Stomach smooth muscle (tissue), 2 donors: Measurements from ENCODE around the gene ZNF525.

ENCODE experiments used
- H3K27ac ChIP-seq: one replicate; pipeline ENCODE4 v1.7.0; 2013; ENCODE audit warnings: mild to moderate bottlenecking, low read length, inconsistent platforms
- H3K27me3 ChIP-seq, 2 donors: one replicate each; pipeline ENCODE4 v1.7.0; 2013; ENCODE audit warnings: low read length in 2 of 2; ENCODE audit not compliant: insufficient read depth in 2 of 2, control insufficient read depth in 1 of 2
- H3K36me3 ChIP-seq, 2 donors: one replicate each; pipeline ENCODE4 v1.7.0; 2013; ENCODE audit warnings: low read length in 2 of 2; ENCODE audit not compliant: control insufficient read depth in 2 of 2, insufficient read depth in 2 of 2
- H3K4me1 ChIP-seq: one replicate; pipeline ENCODE4 v1.7.0; 2013; ENCODE audit warnings: low read length; ENCODE audit not compliant: control insufficient read depth, insufficient read depth
- H3K4me3 ChIP-seq, 2 donors: one replicate each; pipeline ENCODE4 v1.7.0; 2013; ENCODE audit warnings: low read length in 2 of 2
- H3K9ac ChIP-seq, 2 donors: one replicate each; pipeline ENCODE4 v1.7.0; 2013; ENCODE audit warnings: low read length in 2 of 2, mild to moderate bottlenecking in 1 of 2
- H3K9me3 ChIP-seq, 2 donors: one replicate each; pipeline ENCODE4 v1.7.0; 2013; ENCODE audit warnings: low read length in 2 of 2; ENCODE audit not compliant: control insufficient read depth in 2 of 2
- donor health status: healthy.
- donor health status: Pancreatic carcinoma.

Gene ZNF525

DNA sequence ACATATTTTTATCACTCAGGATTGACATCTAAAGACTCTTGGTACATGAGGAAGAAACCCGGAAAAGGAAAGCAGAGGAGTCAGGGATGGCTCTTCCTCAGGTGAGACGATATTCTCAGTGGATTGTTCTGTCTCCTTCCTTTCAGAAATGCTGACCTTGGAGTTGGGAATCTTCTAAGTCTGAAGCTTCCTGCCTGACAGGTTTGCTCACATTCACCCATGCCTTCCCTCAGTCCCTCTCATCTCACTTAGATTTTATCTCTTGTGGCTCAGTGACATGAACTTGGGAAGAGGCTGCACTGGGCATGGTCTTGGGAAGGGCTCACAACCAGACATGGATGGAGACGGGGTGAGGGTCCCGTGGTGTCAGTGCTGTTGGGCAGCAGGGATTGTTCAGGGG lies 6.7 kb downstream of the ZNF525 start:
- no peak overlapping the region for H3K9ac ChIP-seq
- H3K36me3 ChIP-seq, result peaks cover 8 to 11% of the 10 kb centered on the region in 2 donors
- H3K27ac ChIP-seq, result no peak overlapping the region
- H3K27me3 ChIP-seq, result no peaks in the 10 kb centered on the region
- H3K4me3 ChIP-seq, result no peak overlapping the region
- no peaks in the 10 kb centered on the region for H3K9me3 ChIP-seq
- no peaks in the 10 kb centered on the region for H3K4me1 ChIP-seq

GRCh38 chr19:53374288-53374687 lies 8.8 kb downstream of the ZNF525 start:
- no peak overlapping the region for H3K27ac ChIP-seq
- H3K9ac ChIP-seq, result no peak overlapping the region
- H3K4me3 ChIP-seq, result no peak overlapping the region
- peaks cover 12 to 15% of the 10 kb centered on the region in 2 donors for H3K36me3 ChIP-seq
- no peaks in the 10 kb centered on the region for H3K4me1 ChIP-seq
- no peaks in the 10 kb centered on the region for H3K9me3 ChIP-seq
- H3K27me3 ChIP-seq, result no peaks in the 10 kb centered on the region

DNA sequence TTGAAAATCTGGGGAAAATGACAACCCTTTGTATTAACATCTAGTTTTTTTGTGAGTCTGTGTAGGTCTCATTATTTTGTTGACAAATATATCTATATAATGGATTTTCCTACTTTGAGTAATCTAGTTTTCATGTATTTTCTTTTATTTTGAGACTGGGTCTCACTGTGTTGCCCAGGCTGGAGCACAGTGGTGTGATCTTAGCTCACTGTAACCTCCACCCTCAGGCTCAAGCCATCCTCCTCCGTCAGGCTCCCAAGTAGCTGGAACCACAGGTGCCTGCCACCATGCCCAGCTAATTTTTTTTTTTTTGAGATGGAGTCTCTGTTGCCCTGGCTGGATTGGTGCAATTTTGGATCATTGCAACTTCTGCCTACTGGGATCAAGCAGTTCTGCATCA lies 9.2 kb downstream of the ZNF525 start:
- Histone ChIP-seq H3K4me1 (no peaks in the 10 kb centered on the region), H3K4me3 (no peak overlapping the region), H3K27me3 (no peaks in the 10 kb centered on the region), H3K27ac (no peak overlapping the region), H3K9ac (no peak overlapping the region), H3K36me3 (peaks cover 12 to 15% of the 10 kb centered on the region in 2 donors), H3K9me3 (no peaks in the 10 kb centered on the region)

GRCh38 chr19:53381376-53381775 lies 15.9 kb downstream of the ZNF525 start:
- H3K9ac ChIP-seq, result no peak overlapping the region
- peaks cover 13 to 24% of the 10 kb centered on the region in 2 donors for H3K36me3 ChIP-seq
- H3K27ac ChIP-seq, result no peak overlapping the region
- no peaks in the 10 kb centered on the region for H3K4me1 ChIP-seq
- no peak overlapping the region for H3K4me3 ChIP-seq
- no peaks in the 10 kb centered on the region for H3K9me3 ChIP-seq
- H3K27me3 ChIP-seq, result no peaks in the 10 kb centered on the region

DNA sequence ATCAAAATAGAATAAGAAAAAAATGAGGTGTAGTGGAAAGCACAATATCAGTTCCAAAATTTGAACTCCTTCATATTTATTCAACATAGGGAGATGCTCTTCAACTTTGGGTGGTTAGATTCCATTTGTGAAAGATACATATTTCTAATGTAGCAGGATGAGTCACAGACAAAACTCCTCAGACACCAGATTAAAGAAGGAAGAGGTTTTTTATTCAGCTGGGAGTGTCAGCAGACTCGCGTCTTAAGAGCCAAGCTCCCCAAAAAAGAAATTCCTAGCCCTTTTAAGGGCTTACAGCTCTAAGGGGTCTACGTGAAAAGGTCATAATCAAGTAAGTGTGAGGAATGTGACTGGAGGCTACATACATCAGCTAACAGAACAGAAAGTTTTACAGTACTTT lies 22.7 kb downstream of the ZNF525 start:
- no peak overlapping the region for H3K27ac ChIP-seq
- no peaks in the 10 kb centered on the region for H3K4me1 ChIP-seq
- H3K4me3 ChIP-seq, result no peak overlapping the region
- H3K9me3 ChIP-seq, result no peaks in the 10 kb centered on the region
- peaks cover 0 to 2% of the 10 kb centered on the region in 2 donors for H3K27me3 ChIP-seq
- H3K9ac ChIP-seq, result no peak overlapping the region
- H3K36me3 ChIP-seq, result peaks cover 0 to 2% of the 10 kb centered on the region in 2 donors

GRCh38 chr19:53388904-53389303 lies 23.4 kb downstream of the ZNF525 start:
- peaks cover 0 to 2% of the 10 kb centered on the region in 2 donors for H3K36me3 ChIP-seq
- H3K27me3 ChIP-seq, result peaks cover 0 to 2% of the 10 kb centered on the region in 2 donors
- no peak overlapping the region for H3K4me3 ChIP-seq
- H3K4me1 ChIP-seq, result no peaks in the 10 kb centered on the region
- H3K9me3 ChIP-seq, result no peaks in the 10 kb centered on the region
- H3K9ac ChIP-seq, result no peak overlapping the region
- no peak overlapping the region for H3K27ac ChIP-seq

- Histone ChIP-seq H3K36me3 (peaks cover 0 to 2% of the 10 kb centered on the region in 2 donors), H3K27me3 (peaks cover 0 to 2% of the 10 kb centered on the region in 2 donors), H3K4me3 (no peak overlapping the region), H3K9ac (no peak overlapping the region), H3K9me3 (no peaks in the 10 kb centered on the region), H3K4me1 (peaks cover 7% of the 10 kb centered on the region), H3K27ac (no peak overlapping the region)
Measured at GRCh38 chr19:53389571-53389970, 24.1 kb downstream of the ZNF525 start.

- Histone ChIP-seq H3K36me3 (peaks cover 0 to 2% of the 10 kb centered on the region in 2 donors), H3K9me3 (no peaks in the 10 kb centered on the region), H3K4me3 (no peak overlapping the region), H3K9ac (no peak overlapping the region), H3K4me1 (peaks cover 8% of the 10 kb centered on the region), H3K27ac (no peak overlapping the region), H3K27me3 (peaks cover 0 to 2% of the 10 kb centered on the region in 2 donors)
Measured at GRCh38 chr19:53389978-53390377, 24.5 kb downstream of the ZNF525 start.

DNA sequence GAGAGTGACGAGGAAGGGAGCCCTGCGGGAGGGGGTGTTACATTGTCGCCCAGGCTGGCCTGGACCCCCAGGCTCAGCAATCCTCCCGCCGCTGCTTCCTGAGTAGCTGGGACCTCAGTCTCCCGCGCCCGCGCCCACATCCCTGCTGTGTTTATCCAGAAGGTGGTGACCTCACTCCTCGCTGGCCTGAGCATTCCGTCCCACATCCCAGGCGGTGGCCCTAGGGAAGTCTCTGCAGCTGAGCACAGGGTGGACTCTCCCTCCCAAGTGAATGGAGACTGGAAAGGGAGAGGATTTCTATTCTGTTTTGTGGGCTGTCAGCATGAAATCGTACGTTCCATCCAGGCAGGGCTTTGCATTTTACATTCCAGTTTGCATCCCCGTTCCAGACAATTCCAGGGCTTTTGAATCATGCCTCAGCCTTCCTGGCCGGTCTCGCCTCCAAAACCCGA lies 29.0 kb downstream of the ZNF525 start:
- H3K27ac ChIP-seq, result peak overlapping the region; percentile 69
- H3K9ac ChIP-seq, result peak overlapping the region; percentile 70 to 82

DNA sequence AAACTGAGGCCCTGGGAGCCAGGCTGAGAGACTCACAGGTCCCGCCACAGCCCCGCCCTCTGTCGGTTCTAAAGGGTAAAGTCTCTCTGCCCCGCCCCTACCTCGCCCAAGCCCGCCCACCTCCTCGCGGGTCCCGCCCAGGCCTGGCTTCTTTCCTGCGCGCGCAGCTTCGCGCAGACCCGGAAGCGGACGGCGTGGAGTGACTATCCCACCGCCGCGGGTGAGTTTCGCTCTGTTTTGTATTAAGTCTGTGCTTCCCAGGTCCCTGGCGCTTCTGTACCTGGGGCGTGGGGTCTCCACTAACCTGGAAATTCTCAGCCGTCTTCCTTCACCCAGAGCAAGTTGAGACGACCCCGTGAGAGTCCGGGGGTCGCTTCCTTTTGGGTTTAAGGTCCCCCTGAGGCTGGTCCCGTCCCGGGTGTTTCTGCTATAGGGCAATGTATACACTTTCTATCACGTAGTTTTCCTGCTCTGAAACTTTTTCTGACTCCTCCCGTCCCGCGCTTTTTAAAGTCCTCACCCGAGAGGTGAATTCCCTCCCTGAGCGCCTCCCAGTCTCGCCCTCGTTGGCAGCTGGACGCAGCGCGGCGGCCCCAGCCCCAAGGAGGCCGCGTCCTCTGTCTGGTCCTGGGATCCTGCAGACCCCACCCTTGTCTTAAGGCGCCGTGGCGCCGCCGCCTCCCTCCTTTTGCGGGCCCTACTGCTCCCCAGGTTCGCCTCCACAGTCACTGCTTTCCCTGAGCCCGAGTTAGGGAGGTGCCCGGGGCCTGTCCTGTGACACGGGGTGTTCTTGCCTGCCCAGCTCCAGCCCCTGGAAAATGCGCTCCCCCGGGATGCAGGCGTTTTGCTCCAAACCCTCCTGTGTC lies 29.7 kb downstream of the ZNF525 start, which contains the start of gene ZNF765:
ZNF765 (plus strand) TSS at position 176 of the 866 bp plus-strand sequence. CDS start 2,867 bp downstream, outside the sequence.
- Histone ChIP-seq H3K36me3 (peaks cover 7 to 8% of the 10 kb centered on the region in 2 donors), H3K27ac (peak within 1 kb of the TSS; percentile 69)

More for the DNA sequence above, 29.0 kb downstream of the ZNF525 start:
- no peaks in the 10 kb centered on the region for H3K9me3 ChIP-seq
- peaks cover 3 to 4% of the 10 kb centered on the region in 2 donors for H3K36me3 ChIP-seq
- H3K27me3 ChIP-seq, result peaks cover 0 to 1% of the 10 kb centered on the region in 2 donors
- H3K4me1 ChIP-seq, result peaks cover 11% of the 10 kb centered on the region
- H3K4me3 ChIP-seq, result peak overlapping the region; percentile 87 to 88

More for the DNA sequence above, 29.7 kb downstream of the ZNF525 start, which contains the start of gene ZNF765:
- Histone ChIP-seq H3K9me3 (no peaks in the 10 kb centered on the region), H3K9ac (peak within 1 kb of the TSS; percentile 84 to 90), H3K27me3 (no peaks in the 10 kb centered on the region), H3K4me1 (peaks cover 11% of the 10 kb centered on the region), H3K4me3 (peak within 1 kb of the TSS; percentile 87 to 88)
